Osteoblast (primary cell): ENCODE results near the gene PGLYRP3. TPM values are rescaled to one million over a fixed set of nuclear protein-coding genes. Genes with fewer than 3 reads are reported as not detected.

Experiments
- DNase-seq: peaks from one replicate; pipeline ENCODE4 v3.0.0; 2011; ENCODE audit warnings: low spot score, mixed read lengths; ENCODE audit not compliant: insufficient read length; ENCODE audit errors: missing footprints
- H2AFZ ChIP-seq: 2 replicates; pipeline ENCODE4 v1.6.0; 2011; ENCODE audit warnings: mild to moderate bottlenecking, low read length
- H3K27ac ChIP-seq: 2 replicates; pipeline ENCODE4 v1.5.1; 2011; ENCODE audit warnings: mild to moderate bottlenecking, low read depth, low read length, moderate library complexity
- H3K27me3 ChIP-seq: 2 replicates; pipeline ENCODE4 v1.6.0; 2012; ENCODE audit warnings: mild to moderate bottlenecking, control low read depth, inconsistent platforms, low read length, moderate library complexity; ENCODE audit not compliant: insufficient read depth
- H3K36me3 ChIP-seq: 2 replicates; pipeline ENCODE4 v1.5.1; 2011; ENCODE audit warnings: mild to moderate bottlenecking, low read length, control low read depth, moderate library complexity; ENCODE audit not compliant: insufficient read depth
- H3K4me1 ChIP-seq: 2 replicates; pipeline ENCODE4 v1.5.1; 2011; ENCODE audit warnings: mild to moderate bottlenecking, low read length, control low read depth, moderate library complexity; ENCODE audit not compliant: insufficient read depth
- H3K4me2 ChIP-seq: 2 replicates; pipeline ENCODE4 v1.6.0; 2011; ENCODE audit warnings: mild to moderate bottlenecking, low read length; ENCODE audit not compliant: insufficient read depth
- H3K4me3 ChIP-seq: fragments of 200-600 bp; sonication (generic); 3 replicates; pipeline ENCODE4 v1.5.1; 2012; ENCODE audit warnings: mild to moderate bottlenecking, low read length, inconsistent platforms; ENCODE audit not compliant: insufficient read depth
- H3K79me2 ChIP-seq: 2 replicates; pipeline ENCODE4 v1.6.0; 2012; ENCODE audit warnings: mild to moderate bottlenecking, low read length, control low read depth, inconsistent platforms; ENCODE audit not compliant: insufficient read depth
- H3K9me3 ChIP-seq: 2 replicates; pipeline ENCODE4 v1.5.1; 2011; ENCODE audit warnings: low read depth, low read length, control low read depth
- H4K20me1 ChIP-seq: 2 replicates; pipeline ENCODE4 v1.6.0; 2012; ENCODE audit warnings: mild to moderate bottlenecking, low read length, control low read depth; ENCODE audit not compliant: insufficient read depth
- CTCF ChIP-seq: IDR thresholded peaks from 2 replicates; pipeline ENCODE4 v1.5.1; 2011; ENCODE audit warnings: mild to moderate bottlenecking, low read depth, low read length, moderate library complexity; ENCODE audit errors: extremely low read depth
- total RNA-seq: library from RNA; depleted of rRNA; stranded (reverse); fragments of >200 nt; gene quantifications from 2 replicates; pipeline ENCODE4 v1.2.3, GENCODE V29; 2012

The PGLYRP3 gene
- total RNA-seq, 1 donor, result not detected

- Histone ChIP-seq H2AFZ (no peak overlapping the region), H4K20me1 (no peaks in the 10 kb centered on the region), H3K27me3 (no peaks in the 10 kb centered on the region), H3K9me3 (no peaks in the 10 kb centered on the region), H3K4me3 (no peak overlapping the region), H3K36me3 (no peaks in the 10 kb centered on the region), H3K27ac (no peak overlapping the region), H3K4me2 (no peak overlapping the region), H3K4me1 (no peaks in the 10 kb centered on the region), H3K79me2 (no peaks in the 10 kb centered on the region)
- TF ChIP-seq CTCF, result no peak
- DNase-seq, result no peak
Measured at GRCh38 chr1:153271711-153272110, 41.0 kb downstream of the PGLYRP3 start.

DNA sequence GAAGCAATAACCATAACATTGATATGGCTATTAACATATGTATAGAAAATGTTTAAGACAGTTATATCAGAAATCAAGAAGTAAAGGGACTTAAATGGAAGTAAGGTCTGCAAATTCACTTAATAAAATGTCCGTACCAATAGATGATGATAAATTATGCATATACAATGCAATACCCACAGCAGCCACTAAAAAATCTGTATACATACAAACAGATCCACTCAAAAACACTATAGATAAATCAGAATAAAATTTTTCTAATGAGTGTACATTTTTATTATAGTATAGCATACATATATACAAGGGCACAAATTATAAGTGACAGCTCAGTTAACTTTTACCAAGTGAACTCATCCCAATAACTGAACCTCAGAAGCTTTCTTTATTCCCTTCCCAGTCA, 47.3 kb downstream of the PGLYRP3 start:
- DNase-seq, result no peak
- H3K4me3 ChIP-seq, result no peak overlapping the region
- H3K27me3 ChIP-seq, result peaks cover 28% of the 10 kb centered on the region
- TF ChIP-seq CTCF, result no peak
- H3K27ac ChIP-seq, result no peak overlapping the region
- H4K20me1 ChIP-seq, result no peaks in the 10 kb centered on the region
- no peaks in the 10 kb centered on the region for H3K9me3 ChIP-seq
- H2AFZ ChIP-seq, result no peak overlapping the region
- peaks cover 7% of the 10 kb centered on the region for H3K4me1 ChIP-seq
- H3K79me2 ChIP-seq, result no peaks in the 10 kb centered on the region
- no peak overlapping the region for H3K4me2 ChIP-seq
- H3K36me3 ChIP-seq, result no peaks in the 10 kb centered on the region

GRCh38 chr1:153262462-153263157, 50.1 kb downstream of the PGLYRP3 start:
- no peaks in the 10 kb centered on the region for H3K9me3 ChIP-seq
- H3K27me3 ChIP-seq, result peaks cover 42% of the 10 kb centered on the region
- no peak for TF ChIP-seq CTCF
- DNase-seq, result no peak
- no peak overlapping the region for H3K4me2 ChIP-seq
- H3K79me2 ChIP-seq, result no peaks in the 10 kb centered on the region
- H3K36me3 ChIP-seq, result no peaks in the 10 kb centered on the region
- H4K20me1 ChIP-seq, result no peaks in the 10 kb centered on the region
- peaks cover 7% of the 10 kb centered on the region for H3K4me1 ChIP-seq
- no peak overlapping the region for H3K27ac ChIP-seq
- H2AFZ ChIP-seq, result no peak overlapping the region
- H3K4me3 ChIP-seq, result no peak overlapping the region

DNA sequence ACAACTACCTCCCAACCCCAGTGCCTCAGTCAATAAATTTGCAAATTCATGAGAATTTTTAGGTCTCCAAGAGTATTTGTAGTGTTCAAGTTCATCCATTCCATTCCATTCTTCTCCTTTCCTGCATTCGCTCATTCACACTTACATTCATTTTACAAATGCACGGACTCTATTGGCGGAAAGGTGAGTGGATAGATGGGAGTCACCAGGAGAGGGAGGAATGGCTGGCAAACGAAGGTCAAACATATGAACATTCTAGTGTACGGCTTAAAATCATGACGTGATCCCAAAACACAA, 50.7 kb downstream of the PGLYRP3 start:
- Histone ChIP-seq H2AFZ (no peak overlapping the region), H3K4me2 (peak overlapping the region; percentile 56), H3K27ac (no peak overlapping the region), H3K79me2 (no peaks in the 10 kb centered on the region), H3K9me3 (no peaks in the 10 kb centered on the region), H3K27me3 (peaks cover 42% of the 10 kb centered on the region), H4K20me1 (no peaks in the 10 kb centered on the region), H3K4me3 (no peak overlapping the region), H3K4me1 (peaks cover 7% of the 10 kb centered on the region), H3K36me3 (no peaks in the 10 kb centered on the region)
- no peak for TF ChIP-seq CTCF
- DNase-seq, result no peak
